ENCODE measurements around the gene SLC37A1.

GRCh38 chr21:42475526-42476387, 37.9 kb upstream of the SLC37A1 start:
- TF ChIP-seq CTCF (conservative IDR thresholded peaks at IDR 0.05; ENCODE audit: low read depth, low read length) (no peak), EZH2 (IDR thresholded peaks at IDR 0.05; ENCODE audit: borderline replicate concordance, low read depth, low read length, poor library complexity, severe bottlenecking) (no peak)

Measured in A673 (cell line).